ENCODE results near the gene KAZALD1.

- TF ChIP-seq CTCF (IDR thresholded peaks at IDR 0.05) (no peak), EZH2 (IDR thresholded peaks at IDR 0.05; ENCODE audit: borderline replicate concordance, insufficient read depth, low read depth, low read length, poor library complexity, severe bottlenecking) (no peak)
Observed at GRCh38 chr10:101055411-101055810, 6.4 kb upstream of the KAZALD1 start.

Data from B cell (primary cell).